ENCODE data around the gene JARID2.

The JARID2 gene

DNA sequence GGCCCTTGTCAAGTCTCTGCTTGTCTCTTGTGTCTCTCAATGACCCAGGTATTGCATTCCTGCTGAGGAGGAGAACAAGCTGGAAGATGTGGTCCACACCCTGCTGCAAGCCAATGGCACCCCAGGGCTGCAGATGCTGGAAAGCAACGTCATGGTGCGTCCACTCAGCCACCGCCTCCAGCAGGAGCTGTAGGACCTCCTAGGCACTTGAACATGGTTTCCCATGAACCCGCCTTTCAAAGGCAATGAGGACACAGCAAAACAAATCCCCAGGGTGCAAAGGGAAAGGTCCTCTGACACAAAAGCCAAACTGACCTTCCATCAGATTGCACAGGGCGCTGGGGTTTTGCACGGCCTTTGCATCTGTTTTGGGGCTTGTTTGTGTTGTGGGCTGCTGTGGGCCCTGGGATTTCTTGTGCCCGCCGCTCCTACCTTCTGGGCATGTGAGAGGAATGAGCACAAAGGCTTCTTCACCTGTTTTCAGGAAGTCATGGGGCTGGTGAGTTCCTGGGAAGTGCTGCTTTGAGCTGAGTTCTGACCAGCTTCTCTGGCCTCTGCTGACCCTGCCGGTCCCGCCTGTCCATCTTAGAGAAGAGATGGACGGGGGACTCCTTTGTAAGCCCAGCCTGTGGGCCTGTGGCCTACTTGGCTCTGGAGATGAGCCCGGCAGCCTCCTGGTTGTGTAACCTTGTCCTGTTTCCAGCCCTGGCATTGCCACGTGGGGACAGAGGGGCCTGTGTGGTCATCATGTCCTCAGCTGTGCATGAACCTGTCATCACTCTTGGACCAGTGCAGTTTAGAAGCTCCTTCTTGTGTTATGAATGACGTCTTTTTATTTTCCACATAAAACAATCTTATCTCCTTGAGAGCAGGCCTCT is 265.6 kb downstream of the JARID2 start:
- no peak for DNase-seq (ENCODE audit: insufficient read length, low spot score)
- FAIRE-seq = no peak
- TF ChIP-seq POU2F2 (IDR thresholded peaks at IDR 0.05; ENCODE audit: low read depth, low read length) (no peak), POLR2A (IDR thresholded peaks at IDR 0.05; ENCODE audit: low read depth, low read length) (no peak), SPI1 (IDR thresholded peaks at IDR 0.05; ENCODE audit: low read depth, low read length) (no peak), PAX5 (IDR thresholded peaks at IDR 0.05; ENCODE audit: insufficient read depth, low read length, severe bottlenecking) (no peak), TAF1 (IDR thresholded peaks at IDR 0.05; ENCODE audit: low read depth, low read length) (no peak), POLR2AphosphoS5 (IDR thresholded peaks at IDR 0.05; ENCODE audit: low read depth, low read length) (no peak)

DNA sequence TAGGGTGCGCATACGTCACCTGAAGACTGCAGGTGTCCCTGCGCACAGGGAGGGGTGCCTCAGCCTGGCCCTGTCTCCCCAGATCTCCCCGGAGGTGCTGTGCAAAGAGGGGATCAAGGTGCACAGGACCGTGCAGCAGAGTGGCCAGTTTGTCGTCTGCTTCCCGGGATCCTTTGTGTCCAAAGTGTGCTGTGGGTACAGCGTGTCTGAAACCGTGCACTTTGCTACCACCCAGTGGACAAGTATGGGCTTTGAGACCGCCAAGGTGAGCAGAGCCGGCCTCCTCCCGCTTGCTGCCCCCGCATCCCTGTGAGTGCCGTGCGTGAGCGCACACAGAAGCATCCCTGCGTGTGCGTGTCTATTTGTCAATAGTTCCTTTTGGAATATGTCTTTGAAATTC is 266.3 kb downstream of the JARID2 start:
- TF ChIP-seq POU2F2 (IDR thresholded peaks at IDR 0.05; ENCODE audit: low read depth, low read length) = no peak
- no peak for TF ChIP-seq PAX5 (IDR thresholded peaks at IDR 0.05; ENCODE audit: insufficient read depth, low read length, severe bottlenecking)
- TF ChIP-seq SPI1 (IDR thresholded peaks at IDR 0.05; ENCODE audit: low read depth, low read length) = no peak
- no peak; the same call in 1 of the 2 replicates for TF ChIP-seq POLR2A (IDR thresholded peaks at IDR 0.05; ENCODE audit: low read depth, low read length)
- no peak for TF ChIP-seq TAF1 (IDR thresholded peaks at IDR 0.05; ENCODE audit: low read depth, low read length)
- DNase-seq (ENCODE audit: insufficient read length, low spot score) (no peak), FAIRE-seq (no peak)

DNA sequence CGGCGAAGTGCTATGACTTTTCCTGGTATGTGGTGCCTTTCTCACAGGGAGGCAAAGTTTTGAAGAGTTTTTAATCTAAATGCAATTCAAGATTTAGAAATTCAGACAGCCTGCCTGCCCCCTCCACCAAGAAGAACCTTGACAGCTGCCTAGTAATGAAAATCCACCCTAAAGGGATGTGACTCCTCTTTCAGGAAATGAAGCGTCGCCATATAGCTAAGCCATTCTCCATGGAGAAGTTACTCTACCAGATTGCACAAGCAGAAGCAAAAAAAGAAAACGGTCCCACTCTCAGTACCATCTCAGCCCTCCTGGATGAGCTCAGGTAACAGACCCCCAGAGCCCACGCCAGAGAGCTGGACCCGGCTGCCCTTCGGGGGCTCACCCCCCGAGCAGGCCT is 266.9 kb downstream of the JARID2 start:
- no peak for FAIRE-seq
- no peak for DNase-seq (ENCODE audit: insufficient read length, low spot score)
- TF ChIP-seq SPI1 (IDR thresholded peaks at IDR 0.05; ENCODE audit: low read depth, low read length) = no peak
- no peak for TF ChIP-seq POLR2AphosphoS5 (IDR thresholded peaks at IDR 0.05; ENCODE audit: low read depth, low read length)
- TF ChIP-seq POLR2A (IDR thresholded peaks at IDR 0.05; ENCODE audit: low read depth, low read length) = no peak
- TF ChIP-seq TAF1 (IDR thresholded peaks at IDR 0.05; ENCODE audit: low read depth, low read length) = no peak
- no peak for TF ChIP-seq POU2F2 (IDR thresholded peaks at IDR 0.05; ENCODE audit: low read depth, low read length)
- TF ChIP-seq PAX5 (IDR thresholded peaks at IDR 0.05; ENCODE audit: insufficient read depth, low read length, severe bottlenecking) = no peak

DNA sequence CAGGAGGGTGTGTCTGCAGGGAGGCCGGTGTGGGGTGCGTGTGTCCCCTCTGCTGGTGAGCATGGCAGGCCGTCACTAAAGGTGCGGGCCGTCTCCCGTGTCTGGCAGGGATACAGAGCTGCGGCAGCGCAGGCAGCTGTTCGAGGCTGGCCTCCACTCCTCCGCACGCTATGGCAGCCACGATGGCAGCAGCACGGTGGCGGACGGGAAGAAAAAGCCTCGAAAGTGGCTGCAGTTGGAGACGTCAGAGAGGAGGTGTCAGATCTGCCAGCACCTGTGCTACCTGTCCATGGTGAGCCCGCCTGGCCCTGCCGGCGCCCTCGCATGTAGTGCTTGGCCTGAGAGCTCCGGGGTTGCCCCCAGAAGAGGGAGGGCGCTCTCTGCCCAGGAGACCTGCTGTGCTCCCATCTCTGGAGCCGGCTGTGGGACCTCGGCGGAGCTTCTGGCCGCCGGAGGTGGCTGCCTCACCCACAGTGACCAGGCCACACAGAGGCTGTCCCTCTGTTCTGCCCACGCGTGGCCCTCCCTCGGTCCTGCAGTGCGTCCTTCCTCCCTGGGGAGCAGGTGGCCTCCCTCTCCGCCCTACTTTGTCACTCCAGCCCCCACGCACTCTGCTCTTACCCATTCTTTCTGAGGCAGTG is 267.4 kb downstream of the JARID2 start:
- DNase-seq (ENCODE audit: insufficient read length, low spot score) (no peak), FAIRE-seq (no peak)
- TF ChIP-seq PAX5 (IDR thresholded peaks at IDR 0.05; ENCODE audit: insufficient read depth, low read length, severe bottlenecking) = no peak
- TF ChIP-seq POLR2AphosphoS5 (IDR thresholded peaks at IDR 0.05; ENCODE audit: low read depth, low read length) = no peak
- TF ChIP-seq POLR2A (IDR thresholded peaks at IDR 0.05; ENCODE audit: low read depth, low read length) = no peak
- TF ChIP-seq POU2F2 (IDR thresholded peaks at IDR 0.05; ENCODE audit: low read depth, low read length) = no peak

DNA sequence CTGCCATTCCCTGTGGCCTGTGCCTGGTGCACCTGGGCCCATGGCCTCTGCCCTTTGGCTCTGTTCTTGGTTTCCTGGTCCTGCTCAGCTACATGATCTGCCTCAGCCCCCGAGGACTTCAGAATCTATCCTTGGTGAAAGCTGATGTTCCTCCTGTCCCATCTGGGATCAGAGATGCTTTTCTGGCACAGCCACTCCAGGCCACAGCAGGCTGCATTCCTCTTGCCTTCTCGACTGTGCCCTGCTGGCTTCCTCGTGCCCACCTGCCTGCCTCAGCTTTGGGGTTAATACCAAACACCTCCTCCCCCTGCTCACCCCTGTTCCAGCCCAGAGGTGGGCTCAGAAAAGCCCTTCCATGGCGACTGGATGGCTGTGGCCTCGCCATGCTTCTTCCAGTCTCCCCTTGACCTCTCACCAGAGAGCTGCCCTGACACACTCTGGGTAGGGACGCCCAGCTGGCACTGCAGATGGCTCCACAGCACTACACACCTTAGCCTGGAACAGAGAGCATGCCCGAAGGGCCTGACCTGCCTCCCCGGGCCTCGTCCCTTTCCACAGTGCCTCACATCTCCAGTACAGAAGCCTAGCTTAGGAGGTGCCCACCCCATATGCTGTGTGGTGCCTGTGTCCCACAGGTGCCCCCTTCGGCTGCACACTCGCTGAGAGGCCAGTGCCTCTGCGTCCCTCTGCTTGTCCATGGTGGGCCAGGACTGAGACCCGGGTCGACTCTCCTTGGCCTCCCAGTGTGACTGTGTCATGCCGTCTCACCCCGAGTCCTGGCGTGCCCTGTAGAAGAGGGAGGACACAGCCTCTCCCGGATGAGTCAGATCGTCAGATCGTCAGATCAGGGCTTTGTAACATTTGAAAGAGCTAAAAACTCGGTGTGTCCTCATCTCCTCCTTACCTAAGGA is 268.2 kb downstream of the JARID2 start:
- no peak for FAIRE-seq
- TF ChIP-seq POU2F2 (IDR thresholded peaks at IDR 0.05; ENCODE audit: low read depth, low read length) (no peak), POLR2A (IDR thresholded peaks at IDR 0.05; ENCODE audit: low read depth, low read length) (no peak), SPI1 (IDR thresholded peaks at IDR 0.05; ENCODE audit: low read depth, low read length) (no peak), TAF1 (IDR thresholded peaks at IDR 0.05; ENCODE audit: low read depth, low read length) (no peak), PAX5 (IDR thresholded peaks at IDR 0.05; ENCODE audit: insufficient read depth, low read length, severe bottlenecking) (no peak), POLR2AphosphoS5 (IDR thresholded peaks at IDR 0.05; ENCODE audit: low read depth, low read length) (no peak)
- DNase-seq (ENCODE audit: insufficient read length, low spot score) = no peak

DNA sequence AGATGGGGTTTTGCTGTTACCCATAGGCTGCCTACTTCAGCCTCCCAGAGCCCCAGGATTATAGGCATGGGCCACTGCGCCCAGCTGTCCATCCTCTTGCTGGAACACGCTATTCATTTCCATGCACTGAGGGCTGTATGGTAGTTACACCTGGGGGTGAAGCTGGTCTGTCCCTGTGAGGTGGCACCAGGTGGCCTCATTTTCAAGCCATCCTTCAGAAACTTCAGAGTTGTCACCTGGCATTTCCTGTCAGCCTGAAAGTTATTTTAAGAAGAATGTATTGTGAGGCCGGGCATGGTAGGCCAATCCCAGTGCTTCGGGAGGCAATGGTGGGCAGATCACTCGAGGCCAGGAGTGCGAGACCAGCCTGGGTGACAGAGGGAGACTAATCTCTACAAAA is 269.4 kb downstream of the JARID2 start:
- FAIRE-seq (no peak), DNase-seq (ENCODE audit: insufficient read length, low spot score) (no peak)
- TF ChIP-seq POLR2AphosphoS5 (IDR thresholded peaks at IDR 0.05; ENCODE audit: low read depth, low read length) (0 out of 2 replicates have a peak, but pooled peaks have one; percentile 36), TAF1 (IDR thresholded peaks at IDR 0.05; ENCODE audit: low read depth, low read length) (no peak), PAX5 (IDR thresholded peaks at IDR 0.05; ENCODE audit: insufficient read depth, low read length, severe bottlenecking) (no peak), POLR2A (IDR thresholded peaks at IDR 0.05; ENCODE audit: low read depth, low read length) (no peak), SPI1 (IDR thresholded peaks at IDR 0.05; ENCODE audit: low read depth, low read length) (no peak), POU2F2 (IDR thresholded peaks at IDR 0.05; ENCODE audit: low read depth, low read length) (no peak)

DNA sequence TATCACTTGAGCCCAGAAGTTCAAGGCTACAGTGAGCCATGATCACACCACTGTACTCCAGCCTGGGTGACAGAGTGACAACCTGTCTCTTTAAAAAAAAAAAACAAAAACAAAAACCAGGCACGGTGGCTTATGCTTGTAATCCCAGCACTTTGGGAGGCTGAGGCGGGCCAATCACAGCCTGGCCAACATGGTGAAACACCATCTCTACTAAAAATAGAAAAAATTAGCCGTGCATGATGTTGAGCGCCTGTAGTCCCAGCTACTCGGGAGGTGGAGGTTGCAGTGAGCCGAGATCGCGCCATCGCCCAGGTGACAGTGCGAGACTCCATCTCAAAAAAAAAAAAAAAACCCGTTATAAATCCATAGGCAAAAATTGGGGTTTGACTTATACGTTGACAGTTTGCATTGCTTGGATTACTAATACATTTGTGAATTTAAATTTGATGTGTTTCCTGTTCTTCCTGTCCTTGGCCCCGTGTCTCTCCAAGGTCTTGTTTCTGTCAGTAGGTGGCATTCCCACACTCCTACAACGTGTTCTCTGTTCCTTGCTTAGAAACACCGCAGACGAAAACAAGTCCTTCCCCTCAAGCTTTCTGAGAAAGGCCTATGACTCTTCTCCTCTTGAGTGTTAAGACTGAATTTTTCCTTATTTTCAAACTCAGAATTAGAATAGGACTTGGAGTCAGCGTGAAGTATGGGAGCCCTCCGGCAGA is 269.9 kb downstream of the JARID2 start:
- TF ChIP-seq PAX5 (IDR thresholded peaks at IDR 0.05; ENCODE audit: insufficient read depth, low read length, severe bottlenecking) (no peak), TAF1 (IDR thresholded peaks at IDR 0.05; ENCODE audit: low read depth, low read length) (no peak), POLR2A (IDR thresholded peaks at IDR 0.05; ENCODE audit: low read depth, low read length) (no peak), POLR2AphosphoS5 (IDR thresholded peaks at IDR 0.05; ENCODE audit: low read depth, low read length) (no peak), POU2F2 (IDR thresholded peaks at IDR 0.05; ENCODE audit: low read depth, low read length) (no peak), SPI1 (IDR thresholded peaks at IDR 0.05; ENCODE audit: low read depth, low read length) (no peak)
- no peak for FAIRE-seq
- DNase-seq (ENCODE audit: insufficient read length, low spot score) = no peak

DNA sequence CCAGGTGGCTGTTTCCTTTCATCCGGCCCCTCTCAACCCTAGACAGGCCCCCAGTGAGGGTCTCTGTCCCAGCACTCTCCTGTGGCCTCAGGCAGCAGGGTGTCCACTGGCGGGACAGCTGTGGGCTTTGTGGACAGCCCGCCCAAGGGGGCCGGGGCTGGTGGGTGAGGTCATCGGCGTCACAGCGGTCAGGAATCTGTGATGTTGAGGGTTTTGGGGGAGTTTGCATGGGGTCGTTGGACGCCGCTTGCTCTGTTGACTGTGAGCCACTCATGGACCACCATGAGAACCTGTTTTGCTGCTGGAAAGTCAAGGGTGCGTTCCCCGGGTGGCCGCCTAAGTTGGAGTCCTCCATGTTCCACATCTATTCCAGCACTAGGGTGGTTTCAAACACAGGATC is 270.5 kb downstream of the JARID2 start:
- no peak for TF ChIP-seq PAX5 (IDR thresholded peaks at IDR 0.05; ENCODE audit: insufficient read depth, low read length, severe bottlenecking)
- TF ChIP-seq POLR2AphosphoS5 (IDR thresholded peaks at IDR 0.05; ENCODE audit: low read depth, low read length) = no peak
- TF ChIP-seq POLR2A (IDR thresholded peaks at IDR 0.05; ENCODE audit: low read depth, low read length) = no peak
- TF ChIP-seq POU2F2 (IDR thresholded peaks at IDR 0.05; ENCODE audit: low read depth, low read length) = no peak
- TF ChIP-seq TAF1 (IDR thresholded peaks at IDR 0.05; ENCODE audit: low read depth, low read length) = no peak
- no peak for TF ChIP-seq SPI1 (IDR thresholded peaks at IDR 0.05; ENCODE audit: low read depth, low read length)
- FAIRE-seq (no peak), DNase-seq (ENCODE audit: insufficient read length, low spot score) (no peak)
